SKM-1 treated with dmso at 0.1 percent for 144 hours (cell line): ENCODE results near the gene MBL2.

Experiments used
- DNase-seq: peaks from one replicate; lab custom pipeline; 2025; ENCODE audit not compliant: unreplicated experiment; lab: John Stamatoyannopoulos, UW

The MBL2 gene

DNA sequence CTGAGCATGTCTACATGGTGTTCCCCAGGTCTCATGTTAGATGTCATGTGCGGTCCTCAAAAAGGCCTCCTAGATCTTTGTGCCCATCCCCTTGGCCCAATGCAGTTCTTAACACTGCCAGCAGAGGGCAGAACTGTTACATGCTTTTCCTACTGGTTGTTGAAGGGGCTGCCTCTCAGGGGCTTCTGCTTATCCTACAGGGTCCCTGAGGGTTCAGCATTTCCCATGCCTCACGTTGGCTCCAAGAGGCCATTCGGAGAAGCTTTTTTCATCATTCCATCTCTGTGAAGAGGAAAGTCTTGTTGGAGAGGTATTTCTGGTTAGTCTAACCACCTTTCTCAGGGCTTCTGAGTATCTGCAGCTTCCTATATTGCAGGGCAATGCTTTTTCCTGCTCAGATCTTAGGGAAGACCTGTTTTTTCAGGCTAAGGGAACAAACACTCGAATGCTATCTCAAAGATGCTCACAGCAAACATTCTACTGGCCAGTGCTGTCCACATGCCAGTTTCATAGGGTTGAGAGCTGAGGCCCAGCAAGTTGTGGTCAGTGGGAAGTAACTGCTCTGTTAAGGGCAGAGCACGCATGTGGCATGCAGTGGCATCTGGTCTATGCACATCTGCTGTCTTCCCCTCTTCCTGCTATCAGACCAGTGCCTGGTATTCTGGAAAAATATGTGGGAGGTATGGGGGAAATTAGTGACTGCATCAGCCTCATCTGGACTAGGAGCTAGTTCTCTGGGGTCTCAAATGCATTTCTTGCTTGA is 31.5 kb downstream of the MBL2 start:
- DNase-seq = peak; percentile 21

DNA sequence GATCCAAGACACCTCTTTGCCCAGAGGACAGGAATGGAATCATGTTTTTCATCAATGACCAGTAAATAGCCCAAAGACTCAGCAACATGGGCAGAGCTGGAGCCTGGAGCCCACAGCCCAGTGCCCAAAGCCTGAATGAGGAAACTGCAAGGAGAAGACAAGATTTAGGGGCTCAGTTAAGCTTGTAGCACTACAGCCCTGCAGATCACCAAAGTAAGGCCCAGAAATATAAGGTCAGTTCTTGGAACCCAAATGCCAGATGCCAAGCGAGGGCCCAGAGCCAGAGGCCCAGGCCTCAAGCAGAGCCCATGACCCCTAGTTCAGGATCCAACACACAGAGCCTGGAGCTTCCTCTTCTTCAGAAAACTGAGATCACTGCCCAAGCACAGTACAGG is 32.4 kb downstream of the MBL2 start:
- DNase-seq = no peak

DNA sequence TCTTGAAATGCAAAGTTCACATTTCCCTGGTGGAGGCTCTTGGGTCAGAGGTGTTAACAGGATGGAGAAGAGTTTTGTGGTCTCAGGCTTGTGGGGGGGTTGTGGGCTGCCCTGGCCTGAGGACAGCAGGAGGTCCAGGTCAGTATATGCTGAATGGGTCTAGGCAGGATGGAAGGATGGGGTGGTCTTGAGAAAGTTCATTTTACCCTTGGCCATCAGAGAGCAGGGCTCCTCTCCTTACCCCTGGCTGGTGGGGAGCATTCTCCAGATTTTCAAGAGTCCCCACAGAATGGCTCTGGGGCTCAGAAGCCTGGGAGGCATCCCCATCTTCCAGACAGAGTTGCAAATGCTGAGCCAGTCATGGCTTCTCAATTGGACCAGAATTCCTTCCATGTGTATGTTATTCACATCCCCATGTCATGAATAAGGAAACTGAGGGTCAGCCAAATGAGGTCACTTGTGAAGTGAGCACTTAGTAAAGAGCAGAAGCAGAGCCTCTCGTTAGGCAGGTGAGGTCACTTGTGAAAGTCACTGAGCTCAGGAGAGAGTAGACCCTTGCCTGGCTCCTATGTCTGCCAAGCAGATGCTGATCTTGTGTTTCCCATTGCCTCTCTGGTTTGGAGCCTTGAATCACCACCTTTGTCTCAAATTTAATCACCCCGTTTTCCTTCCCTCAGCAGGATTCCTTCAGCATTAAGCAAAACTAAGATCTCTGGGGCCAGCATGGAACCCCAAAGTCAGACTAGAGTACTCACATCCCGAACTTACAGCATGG is 33.0 kb downstream of the MBL2 start:
- no peak for DNase-seq

DNA sequence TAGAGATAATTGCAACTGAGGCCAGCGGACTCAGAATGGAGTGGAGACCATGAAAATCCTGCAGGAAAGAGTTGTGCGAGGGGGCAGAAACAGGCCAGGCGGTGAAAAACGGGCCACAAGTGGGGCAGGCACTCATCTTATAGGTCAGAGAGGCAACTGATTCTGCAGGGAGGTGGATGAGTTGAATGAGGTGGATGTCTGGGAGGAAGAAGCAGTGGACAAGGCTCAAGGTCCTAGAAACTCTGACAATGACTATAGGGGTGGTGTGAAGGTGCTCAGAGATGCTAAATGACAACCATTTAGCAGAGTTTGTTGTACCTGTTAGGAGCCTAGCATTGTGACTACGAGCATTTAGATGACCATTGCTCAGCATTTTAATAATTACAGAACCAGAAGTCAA is 33.6 kb downstream of the MBL2 start:
- no peak for DNase-seq

DNA sequence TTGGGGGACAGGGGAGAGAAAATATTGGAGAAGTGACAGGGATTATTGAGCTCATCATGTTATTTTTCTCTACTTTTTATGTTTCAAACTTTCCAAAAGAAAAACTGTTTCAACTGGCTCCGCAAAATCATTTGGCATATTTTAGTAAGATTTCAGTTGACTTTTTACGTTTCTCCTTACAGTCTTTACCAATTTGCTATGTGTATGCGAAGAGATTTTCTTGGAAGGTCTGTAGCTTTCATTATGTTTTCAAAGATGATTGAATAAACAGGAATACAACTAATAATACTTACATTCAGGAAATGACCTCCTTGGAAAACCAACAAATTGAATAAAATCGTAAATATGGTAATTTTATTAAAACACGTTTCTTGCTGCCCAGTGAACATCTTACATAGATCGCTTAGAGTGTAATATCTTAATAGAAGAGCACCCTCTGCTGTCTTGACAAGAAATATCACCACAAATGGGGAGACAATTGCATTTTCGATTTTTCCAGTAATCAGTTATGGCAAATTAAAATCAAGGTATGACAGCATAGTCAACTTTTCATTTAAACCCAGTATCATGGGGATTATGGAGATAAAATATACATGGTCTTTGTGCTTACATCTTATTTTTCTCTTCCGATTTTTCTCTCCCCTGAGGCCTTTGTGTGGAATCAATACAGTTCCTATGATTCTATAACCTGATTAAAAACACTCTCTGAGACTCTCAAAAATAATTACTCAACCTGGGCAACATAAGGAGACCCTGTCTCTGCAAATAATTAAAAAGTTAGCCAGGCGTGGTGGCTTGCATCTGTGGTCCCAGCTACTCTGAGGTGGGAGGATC is 43.1 kb downstream of the MBL2 start:
- peak; percentile 31 for DNase-seq

DNA sequence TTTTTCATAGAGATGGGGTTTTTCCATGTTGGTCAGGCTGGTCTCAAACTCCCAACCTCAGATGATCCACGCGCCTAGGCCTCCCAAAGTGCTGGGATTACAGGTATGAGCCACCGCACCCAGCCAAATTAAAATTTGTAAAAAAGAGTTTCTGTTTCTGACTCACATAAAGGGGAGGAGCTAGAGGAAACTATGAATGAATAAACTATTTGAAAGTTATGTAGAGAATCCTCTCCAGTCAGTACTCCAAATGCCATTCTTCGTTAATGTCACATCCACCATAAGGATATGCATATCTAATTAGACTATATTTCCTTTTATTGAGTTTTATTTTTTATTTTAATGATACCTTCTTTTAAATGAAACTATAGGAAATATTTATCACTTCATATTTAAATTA is 52.6 kb downstream of the MBL2 start:
- DNase-seq = no peak
